Renal cortex interstitium (tissue), 11 donors: ENCODE data around the gene CDYL2. TPM values are rescaled to one million over a fixed set of nuclear protein-coding genes. Genes with fewer than 3 reads are reported as not detected.

Source experiments
- DNase-seq, 11 donors: peaks; one replicate each; pipeline ENCODE4 v3.0.0-alpha.2; 2013; ENCODE audit warnings: low read depth in 9 of 11, low spot score in 4 of 11; ENCODE audit errors: extremely low read depth in 1 of 11
- polyA plus RNA-seq, 3 donors: library from polyadenylated mRNA; unstranded; fragments of 120-200 nt; gene quantifications; one replicate each; pipeline ENCODE4 v1.2.1, GENCODE V29; 2013; ENCODE audit not compliant: insufficient read length in 3 of 3

CDYL2 gene
- polyA plus RNA-seq, 3 donors: 6.3 to 8.0 (median 7.7) TPM

GRCh38 chr16:80618862-80619648 lies 185.3 kb downstream of the CDYL2 start:
- no peak for DNase-seq

DNA sequence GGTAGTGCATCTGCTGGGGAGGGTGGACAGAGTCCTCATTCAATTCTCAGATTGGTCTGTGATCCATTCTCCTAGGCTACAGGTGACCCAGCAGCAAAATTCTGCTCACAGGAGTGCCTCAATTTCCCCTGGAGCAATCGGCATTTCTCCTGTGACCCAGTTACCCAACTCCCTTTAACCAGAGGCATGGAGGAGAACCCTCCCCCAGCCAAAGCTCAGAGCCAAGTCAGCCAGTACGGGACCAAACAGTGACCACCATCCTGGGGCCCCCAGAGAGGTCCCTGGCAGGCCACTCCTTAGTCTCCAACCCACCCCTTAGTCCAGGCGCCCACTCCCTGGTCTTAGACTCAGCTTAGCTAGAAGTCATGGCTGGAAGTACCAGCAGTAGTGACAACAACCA lies 188.0 kb downstream of the CDYL2 start:
- DNase-seq: no peak

GRCh38 chr16:80615735-80616134 lies 188.7 kb downstream of the CDYL2 start:
- DNase-seq: peak in 5 of 11 donors; percentile 5 to 23 (median 22)

DNA sequence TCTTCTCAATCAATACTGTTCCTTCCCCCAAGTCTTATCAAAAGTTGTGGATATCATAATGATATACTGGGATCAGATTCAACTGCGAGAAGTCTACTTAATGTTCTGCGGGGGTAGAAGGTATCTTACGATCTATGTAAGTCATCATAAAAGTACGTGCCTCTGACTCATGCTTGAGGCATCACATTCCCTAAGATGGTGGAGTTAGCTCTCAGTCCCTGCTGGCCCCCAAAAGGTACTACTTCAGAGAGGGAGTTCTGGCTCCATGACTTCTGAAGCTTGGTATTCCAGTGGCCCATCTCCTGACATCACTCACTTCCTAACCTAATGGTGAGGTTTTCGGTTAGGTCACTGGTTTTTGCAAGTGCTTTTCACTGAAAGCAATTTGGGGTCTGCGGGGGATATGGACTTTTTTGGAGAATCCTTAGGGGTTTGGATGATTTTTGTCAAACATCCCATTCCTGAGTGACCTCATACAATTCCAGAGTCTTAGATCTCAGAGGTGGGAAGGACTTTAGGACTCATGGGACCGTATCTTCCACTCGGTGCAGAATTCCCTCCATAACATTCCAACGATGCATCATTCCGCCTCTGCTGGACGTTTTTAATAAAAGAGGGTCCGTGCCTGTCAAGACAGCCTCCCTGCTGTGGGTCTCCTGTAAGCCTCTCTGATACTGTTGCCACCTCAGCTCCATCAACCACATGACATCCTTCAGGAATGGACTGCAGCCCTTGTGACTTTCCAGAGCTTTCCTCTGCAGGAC lies 189.3 kb downstream of the CDYL2 start:
- DNase-seq: peak in 1 of 11 donors; percentile 4

- DNase-seq: no peak
These were observed 191.9 kb downstream of the CDYL2 start for GRCh38 chr16:80612461-80613017.

DNA sequence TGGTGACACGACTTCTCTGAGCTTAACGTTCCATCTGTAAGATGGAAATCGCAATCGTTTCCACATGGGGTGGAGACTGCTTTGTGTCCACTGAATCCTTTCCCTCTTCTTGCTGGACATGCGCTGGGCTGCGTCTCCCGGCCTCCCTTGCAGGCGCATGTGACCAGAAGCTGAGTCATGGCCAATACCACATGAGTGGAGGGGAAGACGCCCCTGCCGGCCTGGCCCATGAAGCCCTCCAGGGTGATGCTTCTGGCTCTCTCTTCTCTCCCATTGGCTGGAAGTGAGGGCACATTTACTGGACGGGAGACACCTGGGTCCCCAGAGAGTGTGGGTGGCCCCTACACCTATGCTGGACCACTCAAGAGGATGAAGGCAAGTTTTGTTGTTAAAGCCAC lies 192.5 kb downstream of the CDYL2 start:
- no peak for DNase-seq

- no peak for DNase-seq
These were observed 193.0 kb downstream of the CDYL2 start for GRCh38 chr16:80611171-80611929.

GRCh38 chr16:80610481-80611156 lies 193.8 kb downstream of the CDYL2 start:
- no peak for DNase-seq

- no peak for DNase-seq
These were observed 195.5 kb downstream of the CDYL2 start for GRCh38 chr16:80608946-80609345.

GRCh38 chr16:80607204-80607603 lies 197.2 kb downstream of the CDYL2 start:
- DNase-seq: no peak

GRCh38 chr16:80606221-80606766 lies 198.1 kb downstream of the CDYL2 start:
- DNase-seq: no peak

DNA sequence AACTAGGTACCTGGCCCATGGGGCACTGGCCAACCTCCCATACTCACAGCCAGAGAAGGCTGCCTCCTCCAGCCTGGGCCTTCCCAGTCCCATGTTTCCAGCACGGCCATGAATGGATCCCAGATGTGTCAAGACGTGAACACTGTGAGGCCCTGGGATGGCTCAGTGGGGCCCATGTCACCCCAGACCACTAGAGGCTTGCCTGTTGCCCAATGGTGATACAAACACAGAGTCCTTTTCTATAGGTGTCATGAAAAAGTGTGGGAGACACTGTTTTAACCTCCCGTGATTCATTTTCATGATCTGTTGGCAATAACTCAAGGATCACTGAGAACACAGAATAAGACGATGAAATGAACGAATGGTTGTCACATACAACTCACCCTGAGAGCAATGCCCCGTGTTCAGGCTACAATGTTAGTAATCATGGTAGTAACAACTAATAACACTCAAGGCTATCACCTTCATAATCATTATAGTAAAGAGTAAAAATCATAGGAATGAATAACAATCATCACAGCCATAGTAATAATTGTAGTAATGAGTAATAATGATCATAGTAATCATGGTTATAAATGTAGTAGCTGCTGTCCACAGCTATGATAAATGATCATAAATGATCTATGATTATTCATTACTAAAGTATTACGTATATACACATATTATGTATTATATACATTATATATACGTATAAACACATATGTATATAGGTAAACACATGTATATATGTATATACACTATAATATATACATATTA lies 199.6 kb downstream of the CDYL2 start:
- no peak for DNase-seq

- DNase-seq: no peak
These were observed 201.5 kb downstream of the CDYL2 start for GRCh38 chr16:80602894-80603293.

GRCh38 chr16:80601182-80601581 lies 203.2 kb downstream of the CDYL2 start:
- DNase-seq: no peak

DNA sequence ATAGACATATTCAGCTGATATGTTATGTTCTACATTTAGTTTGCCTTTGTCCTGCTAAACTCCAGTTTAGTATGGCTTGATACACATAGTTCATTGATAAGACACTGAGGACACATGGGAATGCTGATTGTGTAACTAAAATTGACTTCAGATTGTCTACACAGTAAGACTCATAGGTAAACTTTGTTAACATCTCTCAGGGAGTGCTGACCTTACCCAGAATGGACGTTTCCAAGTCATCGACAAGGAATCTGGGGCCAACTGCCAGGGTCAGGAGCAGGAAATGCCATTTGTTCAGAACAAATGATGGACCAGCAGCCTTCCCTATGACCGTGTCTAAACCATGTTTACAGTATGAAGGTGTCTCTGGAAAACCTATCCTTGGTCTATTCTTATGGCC lies 204.9 kb downstream of the CDYL2 start:
- no peak for DNase-seq

- no peak for DNase-seq
These were observed 207.7 kb downstream of the CDYL2 start for GRCh38 chr16:80596507-80597207.

DNA sequence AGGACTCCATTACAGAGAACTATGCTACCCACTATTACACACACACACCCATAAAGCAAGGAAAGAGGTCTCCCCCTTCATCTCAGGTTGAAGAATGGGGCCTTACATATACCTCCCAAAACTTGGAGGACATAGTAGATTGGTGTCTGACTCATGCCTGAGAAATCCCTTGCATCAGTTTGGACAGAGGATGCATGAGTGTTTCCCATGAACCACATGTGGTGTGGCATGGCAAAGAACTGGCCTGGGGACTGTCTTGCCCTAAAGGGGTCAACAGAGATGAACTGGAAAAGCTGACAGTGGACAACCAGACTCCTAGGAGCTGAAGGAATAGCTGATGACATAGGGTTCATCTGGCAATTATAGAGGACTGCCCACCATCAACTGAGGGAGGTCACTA lies 209.6 kb downstream of the CDYL2 start:
- no peak for DNase-seq
